H1 (cell line): Measurements from ENCODE around the gene NHERF2. TPM values are rescaled to one million over a fixed set of nuclear protein-coding genes. Genes with fewer than 3 reads are reported as not detected.

Experiments used
- CTCF ChIA-PET: fragments of 300-600 bp; sonication (Branson Sonifier 250); formaldehyde crosslinking; loops from one replicate; lab custom pipeline; 2021; ENCODE audit not compliant: partially characterized antibody; lab: Charles Lee
- POLR2A ChIA-PET: fragments of 300-600 bp; sonication (Branson Sonifier 250); formaldehyde crosslinking; loops from one replicate; lab custom pipeline; 2021; ENCODE audit warnings: inconsistent platforms; ENCODE audit not compliant: partially characterized antibody; lab: Charles Lee
- DNase-seq, 2 experiments: peaks; one replicate each; pipeline versions ENCODE4 v3.0.0 to v3.0.0-alpha.2; 2010 to 2022; ENCODE audit warnings: low spot score in 2 of 2, low read depth in 1 of 2, mixed read lengths in 1 of 2
- FAIRE-seq: peaks from 2 replicates; lab custom pipeline; 2011; peaks lifted over from hg19 to GRCh38; lab: Jason Lieb, UNC
- H2AFZ ChIP-seq: 2 replicates; pipeline ENCODE4 v1.8.1; 2012; ENCODE audit warnings: low read length, inconsistent platforms
- H2AK5ac ChIP-seq: 2 replicates; pipeline ENCODE4 v1.6.1; 2013; ENCODE audit warnings: low read depth, low read length
- H2BK120ac ChIP-seq: replicated peaks from 2 replicates; pipeline ENCODE3; 2013; ENCODE audit warnings: low read depth, low read length, inconsistent platforms
- H2BK12ac ChIP-seq: 2 replicates; pipeline ENCODE4 v1.6.1; 2013; ENCODE audit warnings: low read depth, low read length
- H2BK15ac ChIP-seq: 2 replicates; pipeline ENCODE4 v1.6.1; 2013; ENCODE audit warnings: low read length
- H2BK20ac ChIP-seq: 2 replicates; pipeline ENCODE4 v1.6.1; 2013; ENCODE audit warnings: low read length
- H2BK5ac ChIP-seq: 2 replicates; pipeline ENCODE4 v1.6.1; 2013; ENCODE audit warnings: low read depth, low read length
- H3K14ac ChIP-seq: 2 replicates; pipeline ENCODE4 v1.6.1; 2013; ENCODE audit warnings: inconsistent platforms; ENCODE audit not compliant: insufficient read length
- H3K18ac ChIP-seq: 2 replicates; pipeline ENCODE4 v1.6.1; 2013; ENCODE audit warnings: low read length; ENCODE audit errors: extremely low read depth
- H3K23ac ChIP-seq: 2 replicates; pipeline ENCODE4 v1.6.1; 2013; ENCODE audit warnings: inconsistent platforms; ENCODE audit not compliant: insufficient read length
- H3K23me2 ChIP-seq: 2 replicates; pipeline ENCODE4 v1.6.1; 2013; ENCODE audit warnings: low read depth, low read length
- H3K27ac ChIP-seq: 2 replicates; pipeline ENCODE4 v1.6.1; 2011; ENCODE audit warnings: low read depth, low read length, inconsistent platforms
- H3K27me3 ChIP-seq, 4 experiments: replicated peaks in 1 of 4; 1 replicate in 1 of 4; 2 replicates in 3 of 4; pipeline versions ENCODE4 v1.6.1 to v1.8.1; 2011 to 2013; ENCODE audit warnings: low read length in 3 of 4, mild to moderate bottlenecking in 3 of 4, inconsistent platforms in 2 of 4, mixed read lengths in 2 of 4, moderate library complexity in 1 of 4; ENCODE audit not compliant: control insufficient read depth in 3 of 4, insufficient read depth in 3 of 4; ENCODE audit errors: extremely low read depth in 1 of 4
- H3K36me3 ChIP-seq, 4 experiments: 2 replicates each; pipeline versions ENCODE4 v1.6.1 to v1.8.1; 2011 to 2013; ENCODE audit warnings: mild to moderate bottlenecking in 4 of 4, low read length in 3 of 4, moderate library complexity in 2 of 4, control low read depth in 1 of 4, inconsistent platforms in 1 of 4; ENCODE audit not compliant: insufficient read depth in 4 of 4, control insufficient read depth in 2 of 4
- H3K4ac ChIP-seq: replicated peaks from 2 replicates; pipeline ENCODE3; 2013; ENCODE audit warnings: low read length, low read depth, mixed read lengths, inconsistent platforms; ENCODE audit not compliant: insufficient read length
- H3K4me1 ChIP-seq, 4 experiments: replicated peaks in 1 of 4; 1 replicate in 1 of 4; 2 replicates in 3 of 4; pipeline versions ENCODE4 v1.6.1 to v1.8.1; 2011 to 2013; ENCODE audit warnings: low read length in 3 of 4, inconsistent platforms in 2 of 4, mixed read lengths in 1 of 4; ENCODE audit not compliant: insufficient read depth in 4 of 4, control insufficient read depth in 3 of 4
- H3K4me2 ChIP-seq, 2 experiments: 2 replicates each; pipeline versions ENCODE4 v1.6.1 to v1.8.1; 2011 to 2013; ENCODE audit warnings: low read depth in 2 of 2, low read length in 2 of 2, control low read depth in 1 of 2, inconsistent platforms in 1 of 2, mild to moderate bottlenecking in 1 of 2; ENCODE audit not compliant: insufficient read depth in 1 of 2
- H3K4me3 ChIP-seq, 4 experiments: fragments of 200-600, 300-600 bp in 1 of 4; sonication (generic), shearing (Covaris generic), sonication (Bioruptor Twin) in 1 of 4; 2 replicates each; pipeline versions ENCODE4 v1.5.1 to v1.8.1; 2011 to 2016; ENCODE audit warnings: low read length in 4 of 4, low read depth in 3 of 4, control low read depth in 2 of 4, inconsistent platforms in 2 of 4, mild to moderate bottlenecking in 2 of 4, mixed read lengths in 1 of 4, moderate library complexity in 1 of 4; ENCODE audit not compliant: insufficient read depth in 2 of 4; ENCODE audit errors: extremely low read depth in 1 of 4
- H3K56ac ChIP-seq: replicated peaks from 2 replicates; pipeline ENCODE3; 2013; ENCODE audit warnings: low read depth, mild to moderate bottlenecking, mixed read lengths, low read length, inconsistent platforms; ENCODE audit not compliant: insufficient read length
- H3K79me1 ChIP-seq: 2 replicates; pipeline ENCODE4 v1.6.1; 2013; ENCODE audit warnings: low read depth, low read length, control low read depth
- H3K79me2 ChIP-seq, 2 experiments: 2 replicates each; pipeline versions ENCODE4 v1.6.1 to v1.8.1; 2012 to 2013; ENCODE audit warnings: low read length in 2 of 2, mild to moderate bottlenecking in 2 of 2, inconsistent platforms in 1 of 2; ENCODE audit not compliant: insufficient read depth in 2 of 2, control insufficient read depth in 1 of 2
- H3K9ac ChIP-seq, 4 experiments: replicated peaks in 1 of 4; 1 replicate in 1 of 4; 2 replicates in 3 of 4; pipeline versions ENCODE4 v1.6.1 to v1.8.1; 2011 to 2013; ENCODE audit warnings: low read depth in 3 of 4, low read length in 3 of 4, control low read depth in 2 of 4, mild to moderate bottlenecking in 2 of 4, moderate library complexity in 2 of 4, inconsistent platforms in 1 of 4; ENCODE audit errors: extremely low read depth in 1 of 4
- H3K9me3 ChIP-seq, 2 experiments: 2 replicates each; pipeline versions ENCODE4 v1.6.1 to v1.8.1; 2012 to 2013; ENCODE audit warnings: mild to moderate bottlenecking in 2 of 2, moderate library complexity in 2 of 2, control low read depth in 1 of 2, inconsistent platforms in 1 of 2, low read depth in 1 of 2, low read length in 1 of 2, mixed read lengths in 1 of 2; ENCODE audit not compliant: insufficient read depth in 2 of 2
- H4K20me1 ChIP-seq, 2 experiments: replicated peaks in 1 of 2; 2 replicates each; pipeline versions ENCODE3 to v1.8.1; 2011 to 2013; ENCODE audit warnings: inconsistent platforms in 2 of 2, low read length in 2 of 2, mild to moderate bottlenecking in 1 of 2; ENCODE audit not compliant: insufficient read depth in 2 of 2, control insufficient read depth in 1 of 2
- H4K5ac ChIP-seq: 2 replicates; pipeline ENCODE4 v1.6.1; 2013; ENCODE audit warnings: low read length, low read depth, mixed read lengths, inconsistent platforms; ENCODE audit not compliant: insufficient read length
- H4K8ac ChIP-seq: 2 replicates; pipeline ENCODE4 v1.8.0; 2013; ENCODE audit warnings: mild to moderate bottlenecking, moderate library complexity, low read length, inconsistent platforms; ENCODE audit not compliant: insufficient read depth; ENCODE audit errors: extremely low read depth
- H4K91ac ChIP-seq: replicated peaks from 2 replicates; pipeline ENCODE3; 2013; ENCODE audit warnings: low read length, mixed read lengths, inconsistent platforms; ENCODE audit not compliant: insufficient read length
- BACH1 ChIP-seq: IDR thresholded peaks from 2 replicates; pipeline ENCODE4 v1.6.1; 2012; ENCODE audit warnings: low read length, improper control_type of control experiment
- BCL11A ChIP-seq, 2 experiments: IDR thresholded peaks; one replicate each; pipeline ENCODE4 v1.6.1; 2011; ENCODE audit warnings: low read depth in 2 of 2, low read length in 2 of 2, mild to moderate bottlenecking in 2 of 2
- EZH2 ChIP-seq: fragments of 200-600 bp; sonication (generic); IDR thresholded peaks from 2 replicates; pipeline ENCODE4 v1.7.1; 2012; ENCODE audit warnings: low read depth, mild to moderate bottlenecking, moderate library complexity, low read length, inconsistent platforms; ENCODE audit not compliant: severe bottlenecking
- HDAC6 ChIP-seq: IDR thresholded peaks from one replicate; pipeline ENCODE4 v1.7.1; 2012; ENCODE audit warnings: low read depth, mild to moderate bottlenecking, inconsistent platforms, low read length, moderate library complexity
- KDM5A ChIP-seq: fragments of 200-600 bp; IDR thresholded peaks from 2 replicates; pipeline ENCODE4 v1.7.1; 2012; ENCODE audit warnings: mild to moderate bottlenecking, low read length, inconsistent platforms, mixed read lengths
- RFX5 ChIP-seq: IDR thresholded peaks from 2 replicates; pipeline ENCODE4 v1.6.1; 2011; ENCODE audit warnings: low read depth, low read length, improper control_type of control experiment, borderline replicate concordance
- SRF ChIP-seq: IDR thresholded peaks from 2 replicates; pipeline ENCODE4 v1.6.1; 2011; ENCODE audit warnings: mild to moderate bottlenecking, low read depth, low read length, moderate library complexity
- YY1 ChIP-seq: IDR thresholded peaks from 2 replicates; pipeline ENCODE4 v1.6.1; 2011; ENCODE audit warnings: low read depth, mild to moderate bottlenecking, low read length
- WGBS, 2 experiments: shearing (Covaris generic) in 1 of 2; methylation state at CpG; one replicate each; pipeline versions ENCODE4 v1.1.6 to v1.1.7; 2013 to 2015; ENCODE audit warnings: low lambda C conversion rate in 2 of 2, mixed read lengths in 2 of 2, inconsistent platforms in 1 of 2, low coverage in 1 of 2, missing lambda C conversion rate in 1 of 2; ENCODE audit not compliant: insufficient replicate concordance in 2 of 2, insufficient coverage in 1 of 2, insufficient read length in 1 of 2; ENCODE audit errors: extremely low coverage in 1 of 2, missing lambda C conversion rate in 1 of 2; 5-methylcytosine and 5-hydroxymethylcytosine counted together
- polyA plus RNA-seq, 7 experiments: library from polyadenylated mRNA; depleted of rRNA in 3 of 7; stranded (reverse) in 5 of 7; unstranded in 2 of 7; fragments of >200 nt in 5 of 7; fragments of 200-250 nt in 2 of 7; gene quantifications; 1 replicate in 5 of 7; 2 replicates in 1 of 7; 4 replicates in 1 of 7; pipeline versions ENCODE4 v1.2.1 to v1.2.3, GENCODE V29; 2011 to 2013; ENCODE audit warnings: missing spikeins in 2 of 7, mixed read lengths in 2 of 7
- total RNA-seq: library from RNA; stranded (reverse); fragmentation: NEBNext Ultra II Directional; extraction: Animal tissue kit (Norgen Biotek cat#: 25700); gene quantifications from 2 replicates; pipeline ENCODE4 v1.2.1, GENCODE V29; 2021
- TF ChIP-seq, protein P1 (sequence below): IDR thresholded peaks from 2 replicates; pipeline ENCODE4 v1.6.1; 2011; ENCODE audit warnings: low read length, improper control_type of control experiment

The NHERF2 gene
- total and polyA plus RNA-seq, 2 of the 8 experiments (the other 6 are each of a cell fraction or from before 2014, with no cell fraction given), result 13.9 to 19.3 TPM

DNA sequence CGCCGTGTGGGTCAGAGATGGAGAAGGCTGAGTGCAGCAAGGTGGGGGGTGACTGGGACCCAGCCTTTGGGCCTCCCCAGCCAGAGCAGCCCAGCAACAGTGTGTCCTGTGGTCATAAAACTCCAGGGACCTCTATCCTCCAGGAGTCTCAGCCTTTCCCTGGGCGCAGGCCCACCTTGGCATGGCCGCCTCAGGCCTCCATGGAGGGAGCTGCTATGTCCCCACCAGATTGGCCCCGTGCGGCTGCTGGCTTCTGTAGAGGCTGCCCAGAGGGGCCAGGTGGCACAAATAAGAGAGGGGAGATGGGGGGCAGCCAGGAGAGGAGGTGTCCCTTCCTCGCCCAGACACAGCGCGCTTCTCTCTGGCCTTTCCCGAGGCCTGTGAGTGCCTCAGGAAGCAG is 39.5 kb upstream of the NHERF2 start:
- ChIA-PET POLR2A (interaction anchor here (0.7 to 28.2 kb wide), 5 partner anchors 9 to 168 kb away, joined by 3 to 736 read pairs (median 10); partner anchors contain the start of genes NDUFB10, RNF151, RPS2 and TBL3), CTCF (interaction anchor here (0.8 to 1.7 kb wide), 4 partner anchors 17 to 125 kb away, joined by 3 to 7 read pairs (median 4); no protein-coding TSS in a partner anchor)
- no peak overlapping the region for H3K14ac ChIP-seq
- no peak overlapping the region for H2BK12ac ChIP-seq
- H3K23me2 ChIP-seq, result peaks cover 29% of the 10 kb centered on the region
- peaks cover 0 to 9% of the 10 kb centered on the region in 2 experiments; a peak in 1 of 4 replicates for H3K79me2 ChIP-seq
- no peak overlapping the region for H3K4me2 ChIP-seq
- peaks cover 0 to 31% (median 20%) of the 10 kb centered on the region in 4 experiments; a peak in 6 of 7 replicates for H3K4me1 ChIP-seq
- peaks cover 0 to 10% of the 10 kb centered on the region in 2 experiments for H4K20me1 ChIP-seq
- H3K79me1 ChIP-seq, result no peaks in the 10 kb centered on the region
- H3K27ac ChIP-seq, result no peak overlapping the region
- H3K4ac ChIP-seq, result no peak overlapping the region
- H2BK20ac ChIP-seq, result no peak overlapping the region
- no peak for TF ChIP-seq HDAC6
- no peak for TF ChIP-seq EZH2
- TF ChIP-seq, protein P1, sequence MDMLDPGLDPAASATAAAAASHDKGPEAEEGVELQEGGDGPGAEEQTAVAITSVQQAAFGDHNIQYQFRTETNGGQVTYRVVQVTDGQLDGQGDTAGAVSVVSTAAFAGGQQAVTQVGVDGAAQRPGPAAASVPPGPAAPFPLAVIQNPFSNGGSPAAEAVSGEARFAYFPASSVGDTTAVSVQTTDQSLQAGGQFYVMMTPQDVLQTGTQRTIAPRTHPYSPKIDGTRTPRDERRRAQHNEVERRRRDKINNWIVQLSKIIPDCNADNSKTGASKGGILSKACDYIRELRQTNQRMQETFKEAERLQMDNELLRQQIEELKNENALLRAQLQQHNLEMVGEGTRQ, result no peak
- no peak for TF ChIP-seq KDM5A
- TF ChIP-seq RFX5, result no peak
- no peak for TF ChIP-seq BACH1
- no peak for TF ChIP-seq SRF
- no peak for TF ChIP-seq BCL11A (IDR thresholded peaks at IDR 0.05; ENCODE audit: low read depth in 2 of 2, low read length in 2 of 2)
- no peak for TF ChIP-seq YY1
- peaks cover 4 to 39% (median 34%) of the 10 kb centered on the region in 4 experiments for H3K27me3 ChIP-seq
- no peak overlapping the region for H4K8ac ChIP-seq
- H2BK15ac ChIP-seq, result no peak overlapping the region
- peaks cover 2 to 5% (median 3%) of the 10 kb centered on the region in 4 experiments; a peak in 3 of 8 replicates for H3K36me3 ChIP-seq
- WGBS, 2 experiments, result 92% methylated on average over 10 of the region's 10 CpGs; no CpG with 5 or more reads in 1 of the 2 experiments
- H2BK5ac ChIP-seq, result no peak overlapping the region
- H4K91ac ChIP-seq, result no peak overlapping the region
- FAIRE-seq (no peak), DNase-seq (no peak)
- H4K5ac ChIP-seq, result no peak overlapping the region
- no peak overlapping the region for H3K23ac ChIP-seq
- no peak overlapping the region for H3K9ac ChIP-seq
- H3K4me3 ChIP-seq, result no peak overlapping the region
- no peak overlapping the region for H2AFZ ChIP-seq
- no peaks in the 10 kb centered on the region for H3K9me3 ChIP-seq
- H3K56ac ChIP-seq, result no peak overlapping the region
- no peak overlapping the region for H3K18ac ChIP-seq
- no peak overlapping the region for H2AK5ac ChIP-seq
- no peak overlapping the region for H2BK120ac ChIP-seq
